Cardiac muscle cell (in vitro differentiated cells and primary cell): ENCODE measurements around the gene MAP3K2. TPM values are rescaled to one million over a fixed set of nuclear protein-coding genes. Genes with fewer than 3 reads are reported as not detected.

Experiments used
- DNase-seq, 2 donors: peaks; one replicate each; pipeline versions ENCODE4 v3.0.0 to v3.0.0-alpha.2; 2010 to 2017; ENCODE audit warnings: low read depth in 1 of 2, low spot score in 1 of 2
- H3K27ac ChIP-seq: fragments of 200-600 bp; sonication (generic); 2 replicates; pipeline ENCODE4 v1.5.1; 2016
- H3K27me3 ChIP-seq: fragments of 200-600 bp; sonication (generic); 2 replicates; pipeline ENCODE4 v1.6.0; 2016; ENCODE audit warnings: control low read depth
- H3K36me3 ChIP-seq: fragments of 200-600 bp; sonication (generic); 2 replicates; pipeline ENCODE4 v1.5.1; 2016; ENCODE audit warnings: control low read depth
- H3K4me1 ChIP-seq: fragments of 200-600 bp; sonication (generic); 2 replicates; pipeline ENCODE4 v1.8.1; 2017; ENCODE audit warnings: low read depth, mild to moderate bottlenecking, mixed run types
- H3K4me3 ChIP-seq: fragments of 200-600 bp; sonication (generic); 2 replicates; pipeline ENCODE4 v1.5.1; 2016; ENCODE audit warnings: mild to moderate bottlenecking
- H3K9me3 ChIP-seq: fragments of 200-600 bp; sonication (generic); 2 replicates; pipeline ENCODE4 v1.5.1; 2017; ENCODE audit warnings: low read depth, mild to moderate bottlenecking, control low read depth
- CTCF ChIP-seq: IDR thresholded peaks from 2 replicates; pipeline ENCODE4 v1.5.1; 2012; ENCODE audit warnings: low read depth, mild to moderate bottlenecking, low read length
- polyA plus RNA-seq: library from polyadenylated mRNA; unstranded; fragments of >200 nt; fragmentation: Nextera tagmentation; extraction: Ambion mirVana; gene quantifications from 2 replicates; pipeline ENCODE4 v1.2.1, GENCODE V29; 2016
- total RNA-seq: library from RNA; depleted of rRNA; stranded (reverse); fragments of >200 nt; gene quantifications from 2 replicates; pipeline ENCODE4 v1.2.3, GENCODE V29; 2016

MAP3K2 gene, protein sequence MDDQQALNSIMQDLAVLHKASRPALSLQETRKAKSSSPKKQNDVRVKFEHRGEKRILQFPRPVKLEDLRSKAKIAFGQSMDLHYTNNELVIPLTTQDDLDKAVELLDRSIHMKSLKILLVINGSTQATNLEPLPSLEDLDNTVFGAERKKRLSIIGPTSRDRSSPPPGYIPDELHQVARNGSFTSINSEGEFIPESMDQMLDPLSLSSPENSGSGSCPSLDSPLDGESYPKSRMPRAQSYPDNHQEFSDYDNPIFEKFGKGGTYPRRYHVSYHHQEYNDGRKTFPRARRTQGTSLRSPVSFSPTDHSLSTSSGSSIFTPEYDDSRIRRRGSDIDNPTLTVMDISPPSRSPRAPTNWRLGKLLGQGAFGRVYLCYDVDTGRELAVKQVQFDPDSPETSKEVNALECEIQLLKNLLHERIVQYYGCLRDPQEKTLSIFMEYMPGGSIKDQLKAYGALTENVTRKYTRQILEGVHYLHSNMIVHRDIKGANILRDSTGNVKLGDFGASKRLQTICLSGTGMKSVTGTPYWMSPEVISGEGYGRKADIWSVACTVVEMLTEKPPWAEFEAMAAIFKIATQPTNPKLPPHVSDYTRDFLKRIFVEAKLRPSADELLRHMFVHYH
- total RNA-seq (23.9 and 36.6 TPM in 2 replicates), polyA plus RNA-seq (40.2 and 56.9 TPM in 2 replicates)

- H3K27ac ChIP-seq, result peak within 1 kb of the TSS; percentile 100
- H3K36me3 ChIP-seq, result no peaks in the 10 kb centered on the region
- TF ChIP-seq CTCF, result no peak
- H3K27me3 ChIP-seq, result no peaks in the 10 kb centered on the region
- DNase-seq, result peak; percentile 96 to 97
- peak within 1 kb of the TSS; percentile 98 for H3K4me3 ChIP-seq
- no peaks in the 10 kb centered on the region for H3K9me3 ChIP-seq
- peaks cover 5% of the 10 kb centered on the region for H3K4me1 ChIP-seq
These were observed at the start of gene MAP3K2 for GRCh38 chr2:127387655-127388422. Gene MAP3K2, minus strand, starts transcription at chr2:127387975. Its CDS starts 44,846 bp downstream, at chr2:127343129.

- Histone ChIP-seq H3K27ac (no peak overlapping the region), H3K27me3 (no peaks in the 10 kb centered on the region), H3K4me1 (no peaks in the 10 kb centered on the region), H3K36me3 (no peaks in the 10 kb centered on the region), H3K4me3 (no peak overlapping the region), H3K9me3 (no peaks in the 10 kb centered on the region)
- no peak for TF ChIP-seq CTCF
- no peak for DNase-seq
These were observed 49.3 kb upstream of the MAP3K2 start for GRCh38 chr2:127437056-127437455.

DNA sequence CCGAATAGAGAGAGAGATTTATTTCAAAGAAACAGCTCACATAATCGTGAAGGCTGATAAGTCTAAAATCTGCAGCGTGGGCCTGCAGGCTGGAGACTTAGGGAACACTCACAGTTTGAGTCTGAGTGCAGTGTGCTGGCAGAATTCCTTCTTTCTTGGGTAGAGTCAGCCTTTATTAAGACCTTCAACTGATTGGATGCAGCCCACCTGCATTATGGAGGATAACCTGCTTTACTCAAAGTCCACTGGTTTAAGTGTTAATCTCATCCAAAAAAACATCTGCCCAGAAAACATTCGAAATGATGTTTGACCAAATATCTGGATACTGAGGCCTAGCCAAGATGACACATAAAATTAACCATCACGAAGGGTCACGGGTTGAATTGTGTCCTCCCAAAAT lies 46.7 kb upstream of the MAP3K2 start:
- no peak for DNase-seq
- Histone ChIP-seq H3K27ac (no peak overlapping the region), H3K4me1 (no peaks in the 10 kb centered on the region), H3K4me3 (no peak overlapping the region), H3K9me3 (no peaks in the 10 kb centered on the region), H3K27me3 (no peaks in the 10 kb centered on the region), H3K36me3 (no peaks in the 10 kb centered on the region)
- no peak for TF ChIP-seq CTCF

GRCh38 chr2:127431408-127432023 lies 43.7 kb upstream of the MAP3K2 start:
- H3K9me3 ChIP-seq, result no peaks in the 10 kb centered on the region
- H3K4me1 ChIP-seq, result no peaks in the 10 kb centered on the region
- no peak overlapping the region for H3K4me3 ChIP-seq
- H3K27me3 ChIP-seq, result no peaks in the 10 kb centered on the region
- H3K27ac ChIP-seq, result no peak overlapping the region
- H3K36me3 ChIP-seq, result no peaks in the 10 kb centered on the region
- TF ChIP-seq CTCF, result no peak
- DNase-seq, result no peak

DNA sequence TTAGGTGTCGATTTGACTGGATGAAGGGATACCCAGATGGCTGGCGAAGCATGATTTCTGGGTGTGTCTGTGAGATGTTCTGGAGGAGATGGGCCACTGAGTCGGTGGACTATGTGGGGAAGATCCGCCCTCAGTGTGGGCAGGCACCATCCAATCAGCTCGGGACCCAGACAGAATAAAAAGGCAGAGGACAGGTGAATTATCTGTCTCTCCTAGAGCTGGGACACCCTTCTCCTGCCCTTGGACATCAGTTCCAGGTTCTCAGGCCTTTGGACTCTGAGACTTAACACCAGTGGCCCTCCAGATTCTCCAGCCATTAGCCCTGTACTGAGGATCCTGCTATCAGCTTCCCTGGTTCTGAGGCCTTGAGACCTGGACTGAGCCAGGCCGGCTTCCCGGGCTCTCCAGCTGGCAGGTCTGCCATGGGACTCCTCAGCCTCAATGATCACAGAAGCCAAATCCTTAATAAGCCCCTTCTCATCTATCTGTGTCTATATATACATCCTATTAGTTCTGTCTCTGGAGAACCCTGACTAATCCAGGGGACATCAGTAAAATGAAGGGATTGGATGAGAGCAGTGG lies 42.2 kb upstream of the MAP3K2 start:
- Histone ChIP-seq H3K27ac (no peak overlapping the region), H3K36me3 (no peaks in the 10 kb centered on the region), H3K4me3 (no peak overlapping the region), H3K27me3 (peaks cover 6% of the 10 kb centered on the region), H3K4me1 (no peaks in the 10 kb centered on the region), H3K9me3 (no peaks in the 10 kb centered on the region)
- no peak for TF ChIP-seq CTCF
- DNase-seq, result no peak
